GM18511 (cell line): Measurements from ENCODE around the gene AHDC1.

ENCODE experiments used
- ATAC-seq: cut with Tn5 transposase; IDR thresholded peaks from one replicate; pipeline ENCODE4 v1.9.1; 2021; ENCODE audit warnings: mild to moderate bottlenecking, moderate library complexity; ENCODE audit not compliant: unreplicated experiment

Gene AHDC1

GRCh38 chr1:27615346-27616192 is 11.6 kb upstream of the AHDC1 start:
- ATAC-seq = no peak

GRCh38 chr1:27614625-27615344 is 10.8 kb upstream of the AHDC1 start:
- ATAC-seq = no peak

- no peak for ATAC-seq
Measured at GRCh38 chr1:27614043-27614624, 10.2 kb upstream of the AHDC1 start.

GRCh38 chr1:27612718-27613117 is 8.8 kb upstream of the AHDC1 start:
- no peak for ATAC-seq

- no peak for ATAC-seq
Measured at GRCh38 chr1:27611450-27611849, 7.5 kb upstream of the AHDC1 start.

- ATAC-seq = no peak
Measured at GRCh38 chr1:27609618-27610240, 5.8 kb upstream of the AHDC1 start.

- ATAC-seq = no peak
Measured at GRCh38 chr1:27609210-27609555, 5.2 kb upstream of the AHDC1 start.

GRCh38 chr1:27607239-27607804 is 3.4 kb upstream of the AHDC1 start:
- no peak for ATAC-seq

GRCh38 chr1:27606708-27607238 is 2.8 kb upstream of the AHDC1 start:
- no peak for ATAC-seq

GRCh38 chr1:27605796-27606707 is 2.1 kb upstream of the AHDC1 start:
- ATAC-seq = no peak

GRCh38 chr1:27605300-27605766 is 1.4 kb upstream of the AHDC1 start:
- ATAC-seq = no peak

GRCh38 chr1:27604579-27605299 is 795 bp upstream of the AHDC1 start:
- ATAC-seq = no peak

- no peak for ATAC-seq
Measured at GRCh38 chr1:27603309-27603680, 649 bp downstream of the AHDC1 start.

GRCh38 chr1:27602462-27603308 is 1.3 kb downstream of the AHDC1 start:
- ATAC-seq = no peak

GRCh38 chr1:27601771-27602461 is 2.0 kb downstream of the AHDC1 start:
- no peak for ATAC-seq

GRCh38 chr1:27601321-27601770 is 2.6 kb downstream of the AHDC1 start:
- ATAC-seq = no peak

- ATAC-seq = no peak
Measured at GRCh38 chr1:27600498-27601175, 3.3 kb downstream of the AHDC1 start.
